ENCODE results near the gene SLC16A7. TPM values are rescaled to one million over a fixed set of nuclear protein-coding genes. Genes with fewer than 3 reads are reported as not detected.

The SLC16A7 gene
- total RNA-seq, 4 donors from 2014 or later: 56.9 to 127 (median 64.9) TPM

DNA sequence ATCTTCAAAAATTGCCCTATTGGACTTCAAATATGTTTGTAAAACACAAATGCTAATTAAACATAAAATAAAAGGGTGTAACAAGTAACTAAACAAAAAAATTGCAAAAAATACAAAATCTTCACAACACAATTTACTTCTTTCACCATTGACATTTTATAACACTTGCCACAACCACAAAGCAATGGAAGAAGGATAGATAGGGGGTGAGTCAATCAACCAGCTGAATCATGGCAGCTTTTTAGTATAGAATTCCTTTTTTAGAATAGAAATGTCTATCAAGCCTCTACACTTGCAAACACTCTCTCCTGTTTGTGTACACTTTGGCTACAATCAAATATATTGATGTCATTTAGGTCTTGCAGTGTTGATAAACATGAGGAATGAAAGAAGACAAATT is 232.7 kb downstream of the SLC16A7 start:
- DNase-seq (ENCODE audit: low spot score) (no peak), ATAC-seq (ENCODE audit: low FRiP score) (no peak)
- TF ChIP-seq, protein P1, sequence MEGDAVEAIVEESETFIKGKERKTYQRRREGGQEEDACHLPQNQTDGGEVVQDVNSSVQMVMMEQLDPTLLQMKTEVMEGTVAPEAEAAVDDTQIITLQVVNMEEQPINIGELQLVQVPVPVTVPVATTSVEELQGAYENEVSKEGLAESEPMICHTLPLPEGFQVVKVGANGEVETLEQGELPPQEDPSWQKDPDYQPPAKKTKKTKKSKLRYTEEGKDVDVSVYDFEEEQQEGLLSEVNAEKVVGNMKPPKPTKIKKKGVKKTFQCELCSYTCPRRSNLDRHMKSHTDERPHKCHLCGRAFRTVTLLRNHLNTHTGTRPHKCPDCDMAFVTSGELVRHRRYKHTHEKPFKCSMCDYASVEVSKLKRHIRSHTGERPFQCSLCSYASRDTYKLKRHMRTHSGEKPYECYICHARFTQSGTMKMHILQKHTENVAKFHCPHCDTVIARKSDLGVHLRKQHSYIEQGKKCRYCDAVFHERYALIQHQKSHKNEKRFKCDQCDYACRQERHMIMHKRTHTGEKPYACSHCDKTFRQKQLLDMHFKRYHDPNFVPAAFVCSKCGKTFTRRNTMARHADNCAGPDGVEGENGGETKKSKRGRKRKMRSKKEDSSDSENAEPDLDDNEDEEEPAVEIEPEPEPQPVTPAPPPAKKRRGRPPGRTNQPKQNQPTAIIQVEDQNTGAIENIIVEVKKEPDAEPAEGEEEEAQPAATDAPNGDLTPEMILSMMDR (IDR thresholded peaks at IDR 0.05): no peak

DNA sequence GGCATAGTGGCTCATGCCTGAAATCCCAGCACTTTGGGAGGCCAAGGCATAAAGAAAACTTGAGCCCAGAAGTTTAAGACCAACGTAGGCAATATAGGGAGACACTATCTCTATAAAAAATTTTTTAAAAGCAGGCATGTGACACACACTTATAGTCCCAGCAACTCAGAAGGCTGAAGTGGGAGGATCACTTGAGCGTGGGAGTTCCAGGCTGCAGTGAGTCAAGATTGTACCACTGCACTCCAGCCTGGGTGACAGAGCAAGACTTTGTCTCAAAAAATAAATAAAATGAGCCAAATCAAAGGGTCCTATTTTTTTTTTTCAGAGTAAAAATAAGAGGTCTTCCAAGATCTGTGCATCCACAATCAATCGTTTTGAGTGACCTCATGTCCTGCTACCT is 237.6 kb downstream of the SLC16A7 start:
- ATAC-seq (ENCODE audit: low FRiP score) (no peak), DNase-seq (ENCODE audit: low spot score) (no peak)
- TF ChIP-seq, protein P1 (IDR thresholded peaks at IDR 0.05): no peak

DNA sequence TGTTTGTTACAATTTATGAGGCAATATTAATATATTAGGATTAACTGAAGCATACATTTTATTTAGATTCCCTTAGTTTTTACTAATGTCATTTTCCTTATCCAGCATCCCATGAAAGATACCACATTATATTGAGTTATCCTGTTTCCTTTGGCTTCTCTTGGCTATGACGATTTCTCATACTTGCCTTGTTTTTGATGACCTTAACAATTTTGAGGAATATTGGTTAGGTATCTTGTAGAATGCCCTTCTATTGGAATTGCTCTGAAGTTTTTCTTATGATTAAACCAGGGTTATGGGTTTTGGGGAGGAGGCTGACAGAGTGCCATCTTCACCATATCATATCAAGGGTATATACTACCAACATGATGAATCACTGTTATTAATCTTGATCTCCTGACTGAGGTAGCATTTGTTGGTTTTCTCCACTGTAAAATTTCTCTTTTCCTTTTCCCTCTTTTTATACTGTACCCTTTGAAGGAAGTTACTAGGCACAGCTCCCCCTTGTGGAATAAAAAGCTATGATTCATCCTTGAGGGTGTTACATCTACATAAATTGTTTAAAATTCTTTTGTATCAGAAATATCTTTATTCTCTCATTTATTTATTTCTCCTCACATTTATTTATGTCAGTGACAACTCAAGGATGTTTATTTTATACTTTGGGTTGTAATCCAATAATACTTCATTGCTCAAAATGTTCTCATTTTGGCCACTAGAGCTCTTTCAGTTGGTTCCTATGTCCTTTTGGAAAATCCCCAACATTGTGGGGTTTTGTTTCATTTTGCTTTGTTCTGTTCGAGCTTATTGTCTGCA is 239.0 kb downstream of the SLC16A7 start:
- DNase-seq (ENCODE audit: low spot score) (no peak), ATAC-seq (ENCODE audit: low FRiP score) (no peak)

More for the DNA sequence above, 239.0 kb downstream of the SLC16A7 start:
- TF ChIP-seq, protein P1 (IDR thresholded peaks at IDR 0.05): no peak

Small RNA genes within 50 kb of the gene (small RNA-seq; reads per million reads assigned to genes)
- gene AC079905.2: not detected
- not detected for gene RNU4-20P

Data from omental fat pad (tissue), 4 donors.